ENCODE results near the gene DPH5.

DNA sequence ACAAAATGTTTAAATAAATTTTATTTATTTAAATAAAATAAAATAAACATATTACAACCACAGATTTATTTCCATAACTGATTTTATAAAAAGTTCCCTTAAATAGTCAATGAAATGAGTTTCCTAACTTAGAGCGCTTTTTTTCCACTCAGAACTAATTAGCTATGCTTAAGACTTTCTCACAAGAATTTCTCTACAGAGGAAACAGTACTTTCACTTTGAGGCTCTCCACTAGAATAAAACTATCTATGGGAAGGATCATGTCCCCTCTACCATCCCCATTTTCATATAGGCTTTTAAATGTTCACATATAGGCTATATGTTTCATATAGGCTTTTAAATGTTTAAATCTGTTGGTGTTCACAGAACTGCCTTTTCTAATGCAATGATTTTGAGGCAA is 40.0 kb upstream of the DPH5 start:
- TF ChIP-seq POLR2AphosphoS5 (IDR thresholded peaks at IDR 0.05; ENCODE audit: low read depth, low read length) (no peak), REST (IDR thresholded peaks at IDR 0.05; ENCODE audit: insufficient read depth in 1 of 2, low read depth in 2 of 2, low read length in 2 of 2) (no peak), FOXP2 (optimal IDR thresholded peaks at IDR 0.05; ENCODE audit: borderline replicate concordance, extremely low read depth, extremely low read length, insufficient read depth) (no peak), SIN3A (IDR thresholded peaks at IDR 0.05; ENCODE audit: borderline replicate concordance, insufficient read depth, low read length) (no peak), TAF1 (IDR thresholded peaks at IDR 0.05; ENCODE audit: borderline replicate concordance, insufficient read depth, low read length) (no peak)

Data from PFSK-1 (cell line).